OCI-LY7 (cell line): ENCODE data around the gene RAB10.

ENCODE experiments used
- EZH2phosphoT487 ChIP-seq: fragments of 200-600 bp; sonication (generic); IDR thresholded peaks from 2 replicates; pipeline ENCODE4 v1.6.1; 2018; ENCODE audit warnings: low read depth, borderline replicate concordance, mild to moderate bottlenecking, mixed run types, antibody characterized with exemption, low read length, moderate library complexity, mixed read lengths
- TF ChIP-seq, protein P1 (sequence below): fragments of 200-600 bp; sonication (generic); conservative IDR thresholded peaks from 2 replicates; pipeline ENCODE4 v1.5.1; 2014; ENCODE audit warnings: mild to moderate bottlenecking, antibody characterized with exemption, low read length, moderate library complexity, mixed read lengths

DNA sequence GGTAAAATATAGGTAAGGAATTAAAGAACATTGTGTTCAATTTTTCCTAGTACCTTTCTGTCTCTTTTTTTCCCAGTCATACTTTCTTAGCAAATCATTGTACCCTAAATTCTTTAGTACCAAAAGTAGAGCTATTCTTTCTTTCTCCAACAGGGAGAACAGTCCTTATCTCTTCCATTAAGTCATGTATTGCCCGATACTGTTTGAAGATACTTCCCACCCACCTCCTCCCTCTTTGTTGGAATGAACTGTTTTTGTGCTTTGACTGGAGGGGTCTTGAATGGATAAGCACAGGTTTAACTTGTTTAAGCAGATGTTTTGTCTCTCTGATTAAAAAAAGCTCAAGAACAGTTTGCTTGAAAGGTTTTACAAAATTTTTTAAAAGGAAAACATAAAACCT lies 41.3 kb downstream of the RAB10 start:
- TF ChIP-seq, protein P1, sequence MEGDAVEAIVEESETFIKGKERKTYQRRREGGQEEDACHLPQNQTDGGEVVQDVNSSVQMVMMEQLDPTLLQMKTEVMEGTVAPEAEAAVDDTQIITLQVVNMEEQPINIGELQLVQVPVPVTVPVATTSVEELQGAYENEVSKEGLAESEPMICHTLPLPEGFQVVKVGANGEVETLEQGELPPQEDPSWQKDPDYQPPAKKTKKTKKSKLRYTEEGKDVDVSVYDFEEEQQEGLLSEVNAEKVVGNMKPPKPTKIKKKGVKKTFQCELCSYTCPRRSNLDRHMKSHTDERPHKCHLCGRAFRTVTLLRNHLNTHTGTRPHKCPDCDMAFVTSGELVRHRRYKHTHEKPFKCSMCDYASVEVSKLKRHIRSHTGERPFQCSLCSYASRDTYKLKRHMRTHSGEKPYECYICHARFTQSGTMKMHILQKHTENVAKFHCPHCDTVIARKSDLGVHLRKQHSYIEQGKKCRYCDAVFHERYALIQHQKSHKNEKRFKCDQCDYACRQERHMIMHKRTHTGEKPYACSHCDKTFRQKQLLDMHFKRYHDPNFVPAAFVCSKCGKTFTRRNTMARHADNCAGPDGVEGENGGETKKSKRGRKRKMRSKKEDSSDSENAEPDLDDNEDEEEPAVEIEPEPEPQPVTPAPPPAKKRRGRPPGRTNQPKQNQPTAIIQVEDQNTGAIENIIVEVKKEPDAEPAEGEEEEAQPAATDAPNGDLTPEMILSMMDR = no peak
- TF ChIP-seq EZH2phosphoT487 = no peak
